HK-2 (cell line): ENCODE data around the gene C17orf113.

Experiments used
- DNase-seq: peaks from one replicate; pipeline ENCODE4 v3.0.0-alpha.2; 2018; ENCODE audit not compliant: unreplicated experiment

The C17orf113 gene

GRCh38 chr17:42072323-42073187, 22.2 kb upstream of the C17orf113 start:
- no peak for DNase-seq

GRCh38 chr17:42071810-42072209, 21.4 kb upstream of the C17orf113 start:
- DNase-seq = no peak

- DNase-seq = no peak
Observed at GRCh38 chr17:42068979-42069378, 18.6 kb upstream of the C17orf113 start.

GRCh38 chr17:42067371-42068091, 17.1 kb upstream of the C17orf113 start:
- DNase-seq = peak; percentile 66

GRCh38 chr17:42065201-42065600, 14.8 kb upstream of the C17orf113 start:
- DNase-seq = no peak

GRCh38 chr17:42062681-42063080, 12.3 kb upstream of the C17orf113 start:
- no peak for DNase-seq

GRCh38 chr17:42061646-42062487, 11.5 kb upstream of the C17orf113 start:
- DNase-seq = no peak

- DNase-seq = no peak
Observed at GRCh38 chr17:42060231-42060630, 9.8 kb upstream of the C17orf113 start.

GRCh38 chr17:42059815-42060214, 9.4 kb upstream of the C17orf113 start:
- DNase-seq = no peak

GRCh38 chr17:42058063-42058462, 7.7 kb upstream of the C17orf113 start:
- DNase-seq = no peak

- DNase-seq = no peak
Observed at GRCh38 chr17:42056635-42057034, 6.2 kb upstream of the C17orf113 start.

- DNase-seq = no peak
Observed at GRCh38 chr17:42055496-42055895, 5.1 kb upstream of the C17orf113 start.

GRCh38 chr17:42055027-42055426, 4.6 kb upstream of the C17orf113 start:
- no peak for DNase-seq

GRCh38 chr17:42053731-42054500, 3.5 kb upstream of the C17orf113 start:
- DNase-seq = no peak

GRCh38 chr17:42052346-42052877, 2.0 kb upstream of the C17orf113 start:
- no peak for DNase-seq

- DNase-seq = no peak
Observed at GRCh38 chr17:42051645-42052044, 1.2 kb upstream of the C17orf113 start.

GRCh38 chr17:42051013-42051400, 606 bp upstream of the C17orf113 start:
- DNase-seq = no peak

GRCh38 chr17:42049834-42050392, 488 bp downstream of the C17orf113 start:
- no peak for DNase-seq

- no peak for DNase-seq
Observed at GRCh38 chr17:42047343-42047742, 3.1 kb downstream of the C17orf113 start.

- DNase-seq = no peak
Observed at GRCh38 chr17:42045719-42046118, 4.7 kb downstream of the C17orf113 start.
